GM12865 (cell line): ENCODE data around the gene UBA1.

ENCODE experiments used
- DNase-seq: peaks from one replicate; pipeline ENCODE4 v3.0.0; 2010; ENCODE audit warnings: low read depth
- H3K4me3 ChIP-seq: 2 replicates; pipeline ENCODE4 v1.5.1; 2011; ENCODE audit warnings: mild to moderate bottlenecking, low read depth, low read length, control low read depth
- TF ChIP-seq, protein P1 (sequence below): IDR thresholded peaks from 2 replicates; pipeline ENCODE4 v1.5.1; 2011; ENCODE audit warnings: low read length, control low read depth, low read depth, inconsistent platforms; ENCODE audit not compliant: insufficient read depth; ENCODE audit errors: missing control alignments

The UBA1 gene

DNA sequence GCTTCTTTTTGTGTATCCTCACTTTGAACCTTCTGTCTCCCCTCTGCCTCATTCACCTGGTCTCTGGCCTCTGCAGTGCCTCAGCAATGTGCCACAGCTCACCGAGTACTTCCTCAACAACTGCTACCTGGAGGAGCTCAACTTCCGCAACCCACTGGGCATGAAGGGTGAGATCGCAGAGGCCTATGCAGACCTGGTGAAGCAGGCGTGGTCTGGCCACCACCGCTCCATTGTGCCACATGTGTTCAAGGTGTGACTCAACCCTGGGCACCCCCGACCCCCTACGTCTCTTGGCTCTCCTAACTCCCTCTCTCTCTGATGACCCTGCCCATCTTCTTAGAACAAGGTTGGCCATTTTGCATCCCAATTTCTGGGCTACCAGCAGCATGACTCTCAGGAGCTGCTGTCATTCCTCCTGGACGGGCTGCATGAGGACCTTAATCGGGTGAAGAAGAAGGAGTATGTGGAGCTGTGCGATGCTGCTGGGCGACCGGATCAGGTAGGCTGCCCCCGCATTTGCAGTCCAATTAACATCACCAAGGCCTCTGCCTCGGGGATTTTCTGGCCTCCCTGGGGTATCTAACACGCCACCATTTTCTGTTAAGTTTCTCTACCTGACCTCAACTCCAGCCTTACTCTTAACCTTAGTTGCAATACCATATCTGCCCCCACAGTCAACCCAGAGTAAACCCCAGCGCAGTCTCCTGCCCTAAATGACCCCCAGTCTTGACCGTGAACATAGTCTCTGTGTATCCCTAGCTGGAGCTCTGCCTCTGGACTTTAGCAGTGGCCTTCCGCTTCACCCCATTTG, 47.8 kb downstream of the UBA1 start:
- TF ChIP-seq, protein P1, sequence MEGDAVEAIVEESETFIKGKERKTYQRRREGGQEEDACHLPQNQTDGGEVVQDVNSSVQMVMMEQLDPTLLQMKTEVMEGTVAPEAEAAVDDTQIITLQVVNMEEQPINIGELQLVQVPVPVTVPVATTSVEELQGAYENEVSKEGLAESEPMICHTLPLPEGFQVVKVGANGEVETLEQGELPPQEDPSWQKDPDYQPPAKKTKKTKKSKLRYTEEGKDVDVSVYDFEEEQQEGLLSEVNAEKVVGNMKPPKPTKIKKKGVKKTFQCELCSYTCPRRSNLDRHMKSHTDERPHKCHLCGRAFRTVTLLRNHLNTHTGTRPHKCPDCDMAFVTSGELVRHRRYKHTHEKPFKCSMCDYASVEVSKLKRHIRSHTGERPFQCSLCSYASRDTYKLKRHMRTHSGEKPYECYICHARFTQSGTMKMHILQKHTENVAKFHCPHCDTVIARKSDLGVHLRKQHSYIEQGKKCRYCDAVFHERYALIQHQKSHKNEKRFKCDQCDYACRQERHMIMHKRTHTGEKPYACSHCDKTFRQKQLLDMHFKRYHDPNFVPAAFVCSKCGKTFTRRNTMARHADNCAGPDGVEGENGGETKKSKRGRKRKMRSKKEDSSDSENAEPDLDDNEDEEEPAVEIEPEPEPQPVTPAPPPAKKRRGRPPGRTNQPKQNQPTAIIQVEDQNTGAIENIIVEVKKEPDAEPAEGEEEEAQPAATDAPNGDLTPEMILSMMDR: no peak
- DNase-seq: no peak
- H3K4me3 ChIP-seq: no peak overlapping the region

DNA sequence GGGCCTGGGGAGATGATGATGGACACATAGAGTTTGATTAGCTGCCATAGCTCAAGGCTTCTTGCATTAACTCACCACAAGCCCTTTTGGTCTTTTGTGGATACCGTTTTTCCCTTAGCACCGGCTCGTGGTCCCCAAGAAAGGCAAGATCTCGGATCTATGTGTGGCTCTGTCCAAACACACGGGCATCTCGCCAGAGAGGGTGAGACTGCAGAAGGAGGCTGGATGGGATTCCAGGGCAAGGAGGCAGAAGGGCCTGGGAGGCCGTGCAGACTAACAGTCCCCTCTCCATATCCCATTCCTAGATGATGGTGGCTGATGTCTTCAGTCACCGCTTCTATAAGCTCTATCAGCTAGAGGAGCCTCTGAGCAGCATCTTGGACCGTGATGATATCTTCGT, 48.7 kb downstream of the UBA1 start:
- no peak overlapping the region for H3K4me3 ChIP-seq
- DNase-seq: no peak
- TF ChIP-seq, protein P1: no peak

DNA sequence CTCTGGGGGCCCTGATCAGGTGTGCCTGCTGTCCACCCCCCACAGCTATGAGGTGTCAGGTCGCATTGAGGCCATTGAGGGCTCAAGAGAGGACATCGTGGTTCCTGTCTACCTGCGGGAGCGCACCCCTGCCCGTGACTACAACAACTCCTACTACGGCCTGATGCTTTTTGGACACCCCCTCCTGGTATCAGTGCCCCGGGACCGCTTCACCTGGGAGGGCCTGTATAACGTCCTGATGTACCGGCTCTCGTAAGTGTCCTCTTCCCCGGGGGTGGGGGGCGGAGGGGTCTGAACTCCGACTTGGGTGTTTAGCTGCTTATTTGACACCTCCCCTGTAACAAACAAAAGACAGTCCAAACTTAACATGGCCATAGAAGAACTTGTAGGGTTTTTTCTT, 49.7 kb downstream of the UBA1 start:
- TF ChIP-seq, protein P1: no peak
- no peak for DNase-seq
- no peak overlapping the region for H3K4me3 ChIP-seq

DNA sequence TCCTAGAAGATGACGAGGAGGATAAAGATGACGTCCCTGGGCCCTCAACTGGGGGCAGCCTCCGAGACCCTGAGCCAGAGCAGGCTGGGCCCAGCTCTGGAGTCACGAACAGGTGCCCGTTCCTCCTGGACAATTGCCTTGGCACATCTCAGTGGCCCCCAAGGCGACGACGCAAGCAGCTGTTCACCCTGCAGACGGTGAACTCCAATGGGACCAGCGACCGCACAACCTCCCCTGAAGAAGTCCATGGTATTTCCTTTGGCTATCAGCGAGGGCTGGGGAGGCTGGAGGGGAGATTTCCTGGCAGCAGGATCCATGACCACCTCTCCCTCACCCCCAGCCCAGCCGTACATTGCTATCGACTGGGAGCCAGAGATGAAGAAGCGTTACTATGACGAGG, 51.0 kb downstream of the UBA1 start:
- TF ChIP-seq, protein P1: no peak
- no peak overlapping the region for H3K4me3 ChIP-seq
- no peak for DNase-seq

DNA sequence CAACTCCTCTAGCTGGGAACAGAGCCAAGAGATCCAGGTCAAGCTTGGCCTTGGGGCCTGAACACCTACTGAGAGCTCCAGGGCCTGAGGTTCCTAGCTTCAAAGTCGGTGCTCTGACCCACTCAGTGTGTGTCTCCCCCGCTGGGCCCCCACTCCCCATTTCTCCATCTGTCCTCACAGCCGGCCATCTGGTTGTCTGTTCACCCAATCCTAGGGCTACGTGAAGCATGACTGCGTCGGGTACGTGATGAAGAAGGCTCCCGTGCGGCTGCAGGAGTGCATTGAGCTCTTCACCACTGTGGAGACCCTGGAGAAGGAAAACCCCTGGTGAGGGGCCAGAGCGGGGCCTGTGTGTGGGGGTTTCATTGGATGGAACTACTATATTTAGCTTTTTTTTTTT, 51.5 kb downstream of the UBA1 start:
- H3K4me3 ChIP-seq: no peak overlapping the region
- no peak for DNase-seq
- TF ChIP-seq, protein P1: no peak

DNA sequence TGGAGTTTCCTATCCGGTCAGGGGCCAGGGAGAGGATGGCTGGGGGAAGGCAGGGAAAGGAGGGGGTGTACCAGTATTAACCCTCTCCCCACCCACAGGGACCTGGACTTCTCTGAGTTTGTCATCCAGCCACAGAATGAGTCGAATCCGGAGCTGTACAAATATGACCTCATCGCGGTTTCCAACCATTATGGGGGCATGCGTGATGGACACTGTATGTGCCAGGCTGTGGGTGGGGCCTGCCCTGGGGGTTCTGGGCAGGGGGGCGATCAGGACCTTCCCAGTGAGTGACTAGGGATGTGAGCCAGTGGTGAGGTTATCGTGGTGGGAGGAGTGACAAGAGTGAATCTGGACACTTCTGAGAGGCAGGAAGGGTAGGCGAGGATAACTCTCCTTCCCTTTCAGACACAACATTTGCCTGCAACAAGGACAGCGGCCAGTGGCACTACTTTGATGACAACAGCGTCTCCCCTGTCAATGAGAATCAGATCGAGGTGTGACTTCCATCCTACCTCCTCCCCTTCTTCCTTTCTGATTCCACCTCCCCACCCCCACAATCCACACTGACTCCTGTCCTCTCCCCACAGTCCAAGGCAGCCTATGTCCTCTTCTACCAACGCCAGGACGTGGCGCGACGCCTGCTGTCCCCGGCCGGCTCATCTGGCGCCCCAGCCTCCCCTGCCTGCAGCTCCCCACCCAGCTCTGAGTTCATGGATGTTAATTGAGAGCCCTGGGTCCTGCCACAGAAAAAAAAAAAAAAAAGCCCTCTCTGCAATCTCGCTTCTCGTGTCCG, 53.8 kb downstream of the UBA1 start:
- DNase-seq: no peak
- TF ChIP-seq, protein P1: no peak
- no peak overlapping the region for H3K4me3 ChIP-seq

DNA sequence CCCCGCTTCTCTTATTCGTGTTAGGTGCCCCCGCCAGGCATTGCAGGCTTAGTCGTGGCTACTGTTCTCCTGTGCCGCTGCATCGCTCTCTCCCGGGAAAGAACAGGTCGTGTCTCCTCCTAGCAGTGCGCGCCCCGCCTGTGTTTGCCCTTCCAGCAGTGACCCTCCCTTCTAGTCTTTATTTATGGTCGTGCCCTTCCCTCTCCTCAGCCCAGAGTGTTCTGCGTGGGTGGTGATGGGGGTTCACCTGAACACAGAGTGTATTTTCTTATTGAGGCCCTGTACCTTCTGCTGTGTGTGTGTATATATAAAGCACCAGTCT, 54.3 kb downstream of the UBA1 start:
- DNase-seq: no peak
- no peak overlapping the region for H3K4me3 ChIP-seq
- TF ChIP-seq, protein P1: no peak
